ENCODE measurements around the gene CDC42SE2. TPM values are rescaled to one million over a fixed set of nuclear protein-coding genes. Genes with fewer than 3 reads are reported as not detected.

CDC42SE2 gene
- total and polyA plus RNA-seq, 2 experiments from 2014 or later: 24.2 to 36.2 TPM

DNA sequence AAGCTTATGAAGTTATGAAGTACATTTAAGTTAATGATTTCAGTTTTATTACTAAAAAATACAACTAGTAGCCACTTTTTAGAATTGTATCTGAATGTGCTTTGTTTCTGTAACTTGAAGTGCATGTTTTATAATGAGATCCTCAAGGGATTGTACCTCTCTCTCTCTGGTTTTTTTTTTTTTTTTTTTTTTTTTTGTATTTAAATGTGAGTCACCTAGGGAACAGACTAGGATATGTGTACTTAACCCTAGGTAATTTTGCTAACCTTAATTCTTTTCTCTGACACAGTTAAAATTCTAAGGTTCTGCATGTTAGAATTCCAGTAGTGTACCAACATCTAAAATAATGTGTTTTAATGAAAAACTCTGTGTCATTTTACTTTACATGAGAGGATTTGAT, 59.5 kb downstream of the CDC42SE2 start:
- no peaks in the 10 kb centered on the region for H4K20me1 ChIP-seq (replicated peaks; ENCODE audit: insufficient read depth)
- H2AFZ ChIP-seq: no peak overlapping the region
- H3K36me3 Mint-ChIP-seq (ENCODE audit: low read depth): peaks cover 26% of the 10 kb centered on the region
- DNase-seq (ENCODE audit: low spot score): no peak
- H3K9me3 Mint-ChIP-seq: peaks cover 6% of the 10 kb centered on the region
- peaks cover 1% of the 10 kb centered on the region for H3K27me3 Mint-ChIP-seq (ENCODE audit: insufficient read depth, low read depth, poor library complexity)
- no peak; the same call in 2 of the 3 replicates for ATAC-seq
- H3K4me3 Mint-ChIP-seq: no peak overlapping the region
- H3K4me3 ChIP-seq: no peak overlapping the region
- H3K4me2 ChIP-seq: peak overlapping the region; percentile 16; the same call in 1 of the 2 replicates
- TF ChIP-seq POLR2AphosphoS5 (IDR thresholded peaks at IDR 0.05; ENCODE audit: low read depth) (no peak), CREB1 (CRISPR knock-in tag; IDR thresholded peaks at IDR 0.05; ENCODE audit: low read depth) (no peak), REST (IDR thresholded peaks at IDR 0.05; ENCODE audit: unreplicated experiment) (no peak), EZH2 (IDR thresholded peaks at IDR 0.05; ENCODE audit: low read depth, unreplicated experiment) (no peak), ZNF114 (CRISPR knock-in tag; IDR thresholded peaks at IDR 0.05) (no peak), JUNB (IDR thresholded peaks at IDR 0.05; ENCODE audit: unreplicated experiment) (no peak), ZNF331 (CRISPR knock-in tag; IDR thresholded peaks at IDR 0.05; ENCODE audit: low read depth) (no peak), ZNF462 (CRISPR knock-in tag; IDR thresholded peaks at IDR 0.05) (no peak), STAT1 (IDR thresholded peaks at IDR 0.05; ENCODE audit: unreplicated experiment) (no peak)
- peaks cover 28% of the 10 kb centered on the region for H3K79me2 ChIP-seq (replicated peaks; ENCODE audit: insufficient read depth)
- peaks cover 9% of the 10 kb centered on the region for H3K4me1 ChIP-seq (ENCODE audit: insufficient read depth)
- H3K27ac Mint-ChIP-seq: peak overlapping the region; percentile 46
- no peaks in the 10 kb centered on the region for H3K36me3 ChIP-seq (ENCODE audit: insufficient read depth)
- H3K4me1 Mint-ChIP-seq: peaks cover 12% of the 10 kb centered on the region
- no peak overlapping the region for H3K27ac ChIP-seq (ENCODE audit: low read depth)
- no peaks in the 10 kb centered on the region for H3K9me2 ChIP-seq (ENCODE audit: insufficient read depth)
- no peaks in the 10 kb centered on the region for H3K27me3 ChIP-seq (ENCODE audit: insufficient read depth)
- H3F3A ChIP-seq (replicated peaks; ENCODE audit: low read depth): no peaks in the 10 kb centered on the region
